GM12878 (cell line): ENCODE measurements around the gene NFE2. TPM values are rescaled to one million over a fixed set of nuclear protein-coding genes. Genes with fewer than 3 reads are reported as not detected.

Experiments
- ATAC-seq: fragments of 200-7000 bp; cut with Tn5 transposase; 3 replicates; pipeline ENCODE4 v1.9.1; 2020; ENCODE audit warnings: mild to moderate bottlenecking, moderate library complexity
- BruUV-seq: library from RNA; stranded (reverse); fragments of 400-500 nt; replicated peaks from 2 replicates; lab custom pipeline; 2021; lab: Mats Ljungman, UMichigan
- CTCF ChIA-PET: fragments of 300-600 bp; sonication (Branson Sonifier 250); formaldehyde crosslinking; extraction: SDS; loops from one replicate; lab custom pipeline; 2021; ENCODE audit warnings: inconsistent platforms; lab: Yijun Ruan, JAX
- POLR2A ChIA-PET: fragments of 350-600 bp; formaldehyde crosslinking; extraction: SDS; loops from one replicate; lab custom pipeline; 2021; ENCODE audit warnings: inconsistent platforms; lab: Charles Lee
- RAD21 ChIA-PET: fragments of 300-600 bp; sonication (Branson Sonifier 250); formaldehyde crosslinking; loops from one replicate; lab custom pipeline; 2023; ENCODE audit warnings: antibody characterized with exemption; ENCODE audit not compliant: unreplicated experiment; lab: Charles Lee
- SMC1A ChIA-PET: fragments of 300-600 bp; sonication (Branson Sonifier 250); formaldehyde crosslinking; loops from one replicate; lab custom pipeline; 2023; ENCODE audit not compliant: unreplicated experiment, uncharacterized antibody; lab: Charles Lee
- DNase-seq: peaks from one replicate; pipeline ENCODE4 v3.0.0-alpha.2; 2011; ENCODE audit warnings: low read depth, low spot score
- FAIRE-seq: peaks from 3 replicates; lab custom pipeline; 2011; peaks lifted over from hg19 to GRCh38; lab: Jason Lieb, UNC
- H2AFZ ChIP-seq: 2 replicates; pipeline ENCODE4 v1.6.0; 2011; ENCODE audit warnings: low read depth, low read length, control low read depth; ENCODE audit not compliant: control insufficient read depth
- H3K27ac ChIP-seq: 2 replicates; pipeline ENCODE4 v1.5.1; 2011; ENCODE audit warnings: control low read depth; ENCODE audit not compliant: control insufficient read depth, insufficient read depth
- H3K27me3 ChIP-seq, 2 experiments: replicated peaks in 1 of 2; 2 replicates each; pipeline versions ENCODE4 v1.6.0 to v1.6.1; 2011; ENCODE audit warnings: low read length in 1 of 2; ENCODE audit not compliant: control insufficient read depth in 2 of 2, insufficient read depth in 2 of 2
- H3K36me3 ChIP-seq, 2 experiments: 2 replicates each; pipeline ENCODE4 v1.5.1; 2011; ENCODE audit warnings: low read length in 1 of 2; ENCODE audit not compliant: control insufficient read depth in 2 of 2, insufficient read depth in 2 of 2
- H3K4me1 ChIP-seq: 2 replicates; pipeline ENCODE4 v1.6.1; 2011; ENCODE audit warnings: mild to moderate bottlenecking, low read length, moderate library complexity, mixed read lengths; ENCODE audit not compliant: control insufficient read depth, insufficient read depth
- H3K4me2 ChIP-seq: 2 replicates; pipeline ENCODE4 v1.6.0; 2011; ENCODE audit warnings: control low read depth; ENCODE audit not compliant: control insufficient read depth, insufficient read depth
- H3K4me3 ChIP-seq: fragments of 200-600 bp; sonication (generic); 2 replicates; pipeline ENCODE4 v1.5.1; 2016
- H3K79me2 ChIP-seq: 2 replicates; pipeline ENCODE4 v1.6.0; 2011; ENCODE audit warnings: low read length; ENCODE audit not compliant: control insufficient read depth, insufficient read depth
- H3K9ac ChIP-seq: 2 replicates; pipeline ENCODE4 v1.8.0; 2011; ENCODE audit warnings: low read length, control low read depth, mixed read lengths; ENCODE audit not compliant: control insufficient read depth, insufficient read depth
- H3K9me3 ChIP-seq: replicated peaks from 3 replicates; pipeline ENCODE4 v1.5.1; 2011; ENCODE audit warnings: mild to moderate bottlenecking, low read length; ENCODE audit not compliant: control insufficient read depth, insufficient read depth
- H4K20me1 ChIP-seq: 2 replicates; pipeline ENCODE4 v1.6.0; 2011; ENCODE audit not compliant: control insufficient read depth, insufficient read depth
- BACH1 ChIP-seq: fragments of 450-650 bp; IDR thresholded peaks from 2 replicates; pipeline ENCODE4 v1.6.1; 2017; ENCODE audit warnings: mild to moderate bottlenecking, borderline replicate concordance
- EGR1 ChIP-seq, 2 experiments: IDR thresholded peaks; 1 replicate in 1 of 2; 2 replicates in 1 of 2; pipeline ENCODE4 v1.6.1; 2011 to 2012; ENCODE audit warnings: low read depth in 2 of 2, low read length in 2 of 2, borderline replicate concordance in 1 of 2, mild to moderate bottlenecking in 1 of 2, moderate library complexity in 1 of 2
- IKZF1 ChIP-seq: fragments of 450-650 bp; conservative IDR thresholded peaks from 2 replicates; pipeline ENCODE4 v1.6.1; 2017; ENCODE audit warnings: antibody characterized with exemption, mild to moderate bottlenecking
- MEF2A ChIP-seq: IDR thresholded peaks from 2 replicates; pipeline ENCODE4 v1.6.1; 2011; ENCODE audit warnings: low read depth, mild to moderate bottlenecking, low read length, moderate library complexity; ENCODE audit not compliant: insufficient read depth
- NFIC ChIP-seq: IDR thresholded peaks from 2 replicates; pipeline ENCODE4 v1.6.1; 2012; ENCODE audit warnings: low read depth, mild to moderate bottlenecking, inconsistent platforms, low read length, moderate library complexity
- POLR2AphosphoS5 ChIP-seq: IDR thresholded peaks from 2 replicates; pipeline ENCODE4 v1.6.1; 2011; ENCODE audit warnings: mild to moderate bottlenecking, low read length, inconsistent platforms
- SMC3 ChIP-seq: IDR thresholded peaks from 2 replicates; pipeline ENCODE4 v1.6.1; 2011; ENCODE audit warnings: low read length, improper control_type of control experiment, borderline replicate concordance
- STAT3 ChIP-seq: IDR thresholded peaks from 2 replicates; pipeline ENCODE4 v1.6.1; 2011; ENCODE audit warnings: low read depth, low read length, improper control_type of control experiment
- WGBS: methylation state at CpG from one replicate; pipeline ENCODE4 v1.1.6; 2016; ENCODE audit warnings: low lambda C conversion rate; ENCODE audit not compliant: insufficient replicate concordance, insufficient coverage; ENCODE audit errors: missing lambda C conversion rate; 5-methylcytosine and 5-hydroxymethylcytosine counted together
- in situ Hi-C: fragments of 300-500 bp; cut with MboI; formaldehyde crosslinking; loops from 9 replicates; pipeline ENCODE4 v1.14.3; 2018; ENCODE audit warnings: mixed read lengths
- intact Hi-C: fragments of 100-400 bp; cut with micrococcal nuclease; formaldehyde crosslinking; loops from one replicate; pipeline ENCODE4 v1.14.2; 2022; ENCODE audit not compliant: unreplicated experiment
- polyA plus RNA-seq, 11 experiments: library from polyadenylated mRNA; depleted of rRNA in 4 of 11; unstranded in 6 of 11; stranded (reverse) in 5 of 11; fragments of >200 nt; fragmentation: Nextera tagmentation in 4 of 11; fragmentation: Illumina TruSeq in 1 of 11; extraction: Ambion mirVana in 4 of 11; extraction: Trizol in 1 of 11; gene quantifications; 1 replicate in 1 of 11; 2 replicates in 10 of 11; pipeline versions ENCODE4 v1.2.1 to v1.2.3, GENCODE V29; 2011 to 2016; ENCODE audit warnings: inconsistent platforms in 2 of 11, missing spikeins in 2 of 11, low read depth in 1 of 11
- total RNA-seq, 4 experiments: library from RNA; depleted of rRNA in 3 of 4; stranded (reverse); fragments of >200 nt in 3 of 4; fragmentation: Illumina TruSeq in 1 of 4; extraction: Trizol in 1 of 4; gene quantifications; 2 replicates each; pipeline versions ENCODE4 v1.2.1 to v1.2.3, GENCODE V29; 2013 to 2021
- TF ChIP-seq, protein P1 (sequence below): IDR thresholded peaks from 2 replicates; pipeline ENCODE4 v1.6.1; 2012; ENCODE audit warnings: low read depth, low read length, improper control_type of control experiment
- TF ChIP-seq, protein P2 (sequence below): fragments of 450-650 bp; IDR thresholded peaks from 2 replicates; pipeline ENCODE4 v1.6.1; 2017; ENCODE audit warnings: mild to moderate bottlenecking, moderate library complexity
- TF ChIP-seq, protein P3 (sequence below): IDR thresholded peaks from 2 replicates; pipeline ENCODE4 v1.6.1; 2012; ENCODE audit warnings: mild to moderate bottlenecking, low read depth, low read length
- TF ChIP-seq, protein P4 (sequence below): fragments of 450-650 bp; conservative IDR thresholded peaks from 2 replicates; pipeline ENCODE4 v1.6.1; 2017; ENCODE audit warnings: mild to moderate bottlenecking, moderate library complexity

Gene NFE2
- total and polyA plus RNA-seq, 10 of the 15 experiments (the other 5 are each of a cell fraction or from before 2014, with no cell fraction given) = 0.06 to 0.28 TPM; not detected in 8

DNA sequence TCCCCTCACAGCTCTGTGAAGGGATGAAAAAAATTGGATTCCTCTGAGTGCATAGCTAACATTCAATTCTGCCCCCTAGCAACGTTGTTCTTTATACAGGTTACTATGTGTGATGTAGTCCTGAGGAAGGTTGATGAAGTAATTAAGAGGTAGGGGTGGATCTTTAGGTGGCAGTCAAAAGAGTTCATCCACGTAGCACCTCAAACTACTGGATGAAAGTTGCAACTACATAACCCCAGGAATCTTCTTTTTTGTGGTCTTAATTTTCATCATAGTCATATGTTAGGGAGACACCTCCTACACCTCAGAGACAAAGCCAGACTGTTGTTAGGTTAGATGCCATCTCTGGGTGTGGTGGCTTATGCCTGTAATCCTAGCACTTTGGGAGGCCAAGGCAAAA, 10.2 kb upstream of the NFE2 start:
- FAIRE-seq = no peak
- ATAC-seq = no peak
- TF ChIP-seq STAT3 (no peak), MEF2A (no peak), IKZF1 (no peak), SMC3 (no peak), BACH1 (no peak), POLR2AphosphoS5 (no peak), NFIC (no peak), EGR1 (IDR thresholded peaks at IDR 0.05; ENCODE audit: borderline replicate concordance in 1 of 2, low read depth in 2 of 2, low read length in 2 of 2) (no peak)
- TF ChIP-seq, protein P1, sequence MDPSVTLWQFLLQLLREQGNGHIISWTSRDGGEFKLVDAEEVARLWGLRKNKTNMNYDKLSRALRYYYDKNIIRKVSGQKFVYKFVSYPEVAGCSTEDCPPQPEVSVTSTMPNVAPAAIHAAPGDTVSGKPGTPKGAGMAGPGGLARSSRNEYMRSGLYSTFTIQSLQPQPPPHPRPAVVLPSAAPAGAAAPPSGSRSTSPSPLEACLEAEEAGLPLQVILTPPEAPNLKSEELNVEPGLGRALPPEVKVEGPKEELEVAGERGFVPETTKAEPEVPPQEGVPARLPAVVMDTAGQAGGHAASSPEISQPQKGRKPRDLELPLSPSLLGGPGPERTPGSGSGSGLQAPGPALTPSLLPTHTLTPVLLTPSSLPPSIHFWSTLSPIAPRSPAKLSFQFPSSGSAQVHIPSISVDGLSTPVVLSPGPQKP = no peak
- TF ChIP-seq, protein P2, sequence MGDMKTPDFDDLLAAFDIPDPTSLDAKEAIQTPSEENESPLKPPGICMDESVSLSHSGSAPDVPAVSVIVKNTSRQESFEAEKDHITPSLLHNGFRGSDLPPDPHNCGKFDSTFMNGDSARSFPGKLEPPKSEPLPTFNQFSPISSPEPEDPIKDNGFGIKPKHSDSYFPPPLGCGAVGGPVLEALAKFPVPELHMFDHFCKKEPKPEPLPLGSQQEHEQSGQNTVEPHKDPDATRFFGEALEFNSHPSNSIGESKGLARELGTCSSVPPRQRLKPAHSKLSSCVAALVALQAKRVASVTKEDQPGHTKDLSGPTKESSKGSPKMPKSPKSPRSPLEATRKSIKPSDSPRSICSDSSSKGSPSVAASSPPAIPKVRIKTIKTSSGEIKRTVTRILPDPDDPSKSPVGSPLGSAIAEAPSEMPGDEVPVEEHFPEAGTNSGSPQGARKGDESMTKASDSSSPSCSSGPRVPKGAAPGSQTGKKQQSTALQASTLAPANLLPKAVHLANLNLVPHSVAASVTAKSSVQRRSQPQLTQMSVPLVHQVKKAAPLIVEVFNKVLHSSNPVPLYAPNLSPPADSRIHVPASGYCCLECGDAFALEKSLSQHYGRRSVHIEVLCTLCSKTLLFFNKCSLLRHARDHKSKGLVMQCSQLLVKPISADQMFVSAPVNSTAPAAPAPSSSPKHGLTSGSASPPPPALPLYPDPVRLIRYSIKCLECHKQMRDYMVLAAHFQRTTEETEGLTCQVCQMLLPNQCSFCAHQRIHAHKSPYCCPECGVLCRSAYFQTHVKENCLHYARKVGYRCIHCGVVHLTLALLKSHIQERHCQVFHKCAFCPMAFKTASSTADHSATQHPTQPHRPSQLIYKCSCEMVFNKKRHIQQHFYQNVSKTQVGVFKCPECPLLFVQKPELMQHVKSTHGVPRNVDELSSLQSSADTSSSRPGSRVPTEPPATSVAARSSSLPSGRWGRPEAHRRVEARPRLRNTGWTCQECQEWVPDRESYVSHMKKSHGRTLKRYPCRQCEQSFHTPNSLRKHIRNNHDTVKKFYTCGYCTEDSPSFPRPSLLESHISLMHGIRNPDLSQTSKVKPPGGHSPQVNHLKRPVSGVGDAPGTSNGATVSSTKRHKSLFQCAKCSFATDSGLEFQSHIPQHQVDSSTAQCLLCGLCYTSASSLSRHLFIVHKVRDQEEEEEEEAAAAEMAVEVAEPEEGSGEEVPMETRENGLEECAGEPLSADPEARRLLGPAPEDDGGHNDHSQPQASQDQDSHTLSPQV = no peak
- TF ChIP-seq, protein P3, sequence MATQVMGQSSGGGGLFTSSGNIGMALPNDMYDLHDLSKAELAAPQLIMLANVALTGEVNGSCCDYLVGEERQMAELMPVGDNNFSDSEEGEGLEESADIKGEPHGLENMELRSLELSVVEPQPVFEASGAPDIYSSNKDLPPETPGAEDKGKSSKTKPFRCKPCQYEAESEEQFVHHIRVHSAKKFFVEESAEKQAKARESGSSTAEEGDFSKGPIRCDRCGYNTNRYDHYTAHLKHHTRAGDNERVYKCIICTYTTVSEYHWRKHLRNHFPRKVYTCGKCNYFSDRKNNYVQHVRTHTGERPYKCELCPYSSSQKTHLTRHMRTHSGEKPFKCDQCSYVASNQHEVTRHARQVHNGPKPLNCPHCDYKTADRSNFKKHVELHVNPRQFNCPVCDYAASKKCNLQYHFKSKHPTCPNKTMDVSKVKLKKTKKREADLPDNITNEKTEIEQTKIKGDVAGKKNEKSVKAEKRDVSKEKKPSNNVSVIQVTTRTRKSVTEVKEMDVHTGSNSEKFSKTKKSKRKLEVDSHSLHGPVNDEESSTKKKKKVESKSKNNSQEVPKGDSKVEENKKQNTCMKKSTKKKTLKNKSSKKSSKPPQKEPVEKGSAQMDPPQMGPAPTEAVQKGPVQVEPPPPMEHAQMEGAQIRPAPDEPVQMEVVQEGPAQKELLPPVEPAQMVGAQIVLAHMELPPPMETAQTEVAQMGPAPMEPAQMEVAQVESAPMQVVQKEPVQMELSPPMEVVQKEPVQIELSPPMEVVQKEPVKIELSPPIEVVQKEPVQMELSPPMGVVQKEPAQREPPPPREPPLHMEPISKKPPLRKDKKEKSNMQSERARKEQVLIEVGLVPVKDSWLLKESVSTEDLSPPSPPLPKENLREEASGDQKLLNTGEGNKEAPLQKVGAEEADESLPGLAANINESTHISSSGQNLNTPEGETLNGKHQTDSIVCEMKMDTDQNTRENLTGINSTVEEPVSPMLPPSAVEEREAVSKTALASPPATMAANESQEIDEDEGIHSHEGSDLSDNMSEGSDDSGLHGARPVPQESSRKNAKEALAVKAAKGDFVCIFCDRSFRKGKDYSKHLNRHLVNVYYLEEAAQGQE = no peak
- TF ChIP-seq, protein P4, sequence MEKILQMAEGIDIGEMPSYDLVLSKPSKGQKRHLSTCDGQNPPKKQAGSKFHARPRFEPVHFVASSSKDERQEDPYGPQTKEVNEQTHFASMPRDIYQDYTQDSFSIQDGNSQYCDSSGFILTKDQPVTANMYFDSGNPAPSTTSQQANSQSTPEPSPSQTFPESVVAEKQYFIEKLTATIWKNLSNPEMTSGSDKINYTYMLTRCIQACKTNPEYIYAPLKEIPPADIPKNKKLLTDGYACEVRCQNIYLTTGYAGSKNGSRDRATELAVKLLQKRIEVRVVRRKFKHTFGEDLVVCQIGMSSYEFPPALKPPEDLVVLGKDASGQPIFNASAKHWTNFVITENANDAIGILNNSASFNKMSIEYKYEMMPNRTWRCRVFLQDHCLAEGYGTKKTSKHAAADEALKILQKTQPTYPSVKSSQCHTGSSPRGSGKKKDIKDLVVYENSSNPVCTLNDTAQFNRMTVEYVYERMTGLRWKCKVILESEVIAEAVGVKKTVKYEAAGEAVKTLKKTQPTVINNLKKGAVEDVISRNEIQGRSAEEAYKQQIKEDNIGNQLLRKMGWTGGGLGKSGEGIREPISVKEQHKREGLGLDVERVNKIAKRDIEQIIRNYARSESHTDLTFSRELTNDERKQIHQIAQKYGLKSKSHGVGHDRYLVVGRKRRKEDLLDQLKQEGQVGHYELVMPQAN = no peak

More for the DNA sequence above, 10.2 kb upstream of the NFE2 start:
- WGBS = 0% methylated on average over 2 of the region's 2 CpGs
- no peak for DNase-seq
- intact Hi-C loops (no loop called here), in situ Hi-C loops (no loop called here)
- Histone ChIP-seq H3K9me3 (no peaks in the 10 kb centered on the region), H3K4me1 (no peaks in the 10 kb centered on the region), H4K20me1 (no peaks in the 10 kb centered on the region), H3K9ac (no peak overlapping the region), H3K4me2 (no peak overlapping the region), H3K36me3 (no peaks in the 10 kb centered on the region), H3K79me2 (no peaks in the 10 kb centered on the region), H3K27ac (no peak overlapping the region), H3K4me3 (no peak overlapping the region), H2AFZ (no peak overlapping the region), H3K27me3 (peaks cover 0 to 2% of the 10 kb centered on the region in 2 experiments; a peak in 2 of 4 replicates)
- ChIA-PET CTCF (interaction anchor here (0.9 to 2.1 kb wide), 4 partner anchors 13 to 59 kb away, joined by 3 to 8 read pairs (median 7); partner anchors contain the start of gene COPZ1), POLR2A (interaction anchor here (0.7 kb wide), 1 partner anchor 14 kb away, joined by 9 read pairs; the partner anchor contains the start of gene COPZ1), RAD21 (no interaction called here), SMC1A (interaction anchor here (0.6 kb wide), 1 partner anchor 139 kb away, joined by 4 read pairs; no protein-coding TSS in a partner anchor)
- no TSS peak for BruUV-seq
